ENCODE measurements around the gene FAM227B. TPM values are rescaled to one million over a fixed set of nuclear protein-coding genes. Genes with fewer than 3 reads are reported as not detected.
A peak's percentile ranks its signal among the peaks of the same experiment; 100 is the strongest.
"Not testable (repeated sequence)": the region's sequence is repeated elsewhere in the genome, so short reads cannot be mapped to it uniquely, and the experiment has no call there.

Gene FAM227B
- total RNA-seq, 1 donor from 2014 or later, result 7.6 TPM

DNA sequence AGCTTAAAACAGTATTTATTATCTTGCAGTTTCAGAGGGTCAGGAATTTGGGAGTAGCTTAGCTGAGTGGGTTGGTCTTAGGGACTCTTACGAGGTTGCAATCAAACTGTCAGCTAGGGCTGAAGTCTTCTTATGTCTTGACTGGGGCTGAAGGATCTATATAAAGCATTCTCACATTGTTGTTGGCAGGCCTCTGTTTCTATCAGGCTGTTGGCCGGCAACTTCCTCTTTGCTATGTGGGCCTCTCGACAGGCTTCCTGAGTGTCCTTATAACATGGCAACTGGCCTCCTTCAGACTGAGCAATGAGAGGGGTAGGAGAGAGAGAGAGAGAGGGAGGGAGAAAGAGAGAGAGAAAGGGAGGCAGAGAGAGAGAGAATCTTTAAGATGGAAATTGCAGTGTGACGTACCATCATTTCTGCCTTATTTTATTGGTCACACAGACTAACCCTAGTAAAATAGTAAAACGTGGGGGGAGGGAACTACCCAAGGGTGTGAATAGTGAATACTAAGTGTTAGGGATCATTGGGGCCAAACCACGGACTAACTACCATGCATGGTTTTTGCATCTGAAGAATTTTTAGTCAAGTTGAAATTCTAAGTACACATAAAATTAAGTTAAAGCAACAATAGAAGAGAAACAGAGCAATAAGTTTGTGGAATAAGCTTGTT, 181.5 kb downstream of the FAM227B start:
- DNase-seq (ENCODE audit: low read depth), result peak; percentile 3

DNA sequence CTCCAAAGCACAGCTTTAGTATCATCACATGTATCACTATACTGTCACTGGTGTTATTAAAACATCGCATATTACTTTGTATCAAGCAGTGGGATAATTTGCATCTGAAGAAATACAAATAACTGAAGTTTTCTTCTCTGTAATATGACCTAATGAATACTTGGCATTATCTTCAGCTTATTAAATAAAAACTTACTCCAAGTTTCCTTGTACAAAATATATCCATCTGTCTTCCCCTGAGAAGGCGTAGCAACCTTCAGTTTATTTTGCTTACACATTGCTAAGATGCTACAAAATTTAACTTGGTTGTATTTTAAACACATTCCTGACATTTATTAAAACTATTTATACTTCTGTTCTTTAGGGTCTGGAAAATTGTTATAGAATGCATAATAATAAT, 183.9 kb downstream of the FAM227B start:
- no peak for DNase-seq (ENCODE audit: low read depth)

DNA sequence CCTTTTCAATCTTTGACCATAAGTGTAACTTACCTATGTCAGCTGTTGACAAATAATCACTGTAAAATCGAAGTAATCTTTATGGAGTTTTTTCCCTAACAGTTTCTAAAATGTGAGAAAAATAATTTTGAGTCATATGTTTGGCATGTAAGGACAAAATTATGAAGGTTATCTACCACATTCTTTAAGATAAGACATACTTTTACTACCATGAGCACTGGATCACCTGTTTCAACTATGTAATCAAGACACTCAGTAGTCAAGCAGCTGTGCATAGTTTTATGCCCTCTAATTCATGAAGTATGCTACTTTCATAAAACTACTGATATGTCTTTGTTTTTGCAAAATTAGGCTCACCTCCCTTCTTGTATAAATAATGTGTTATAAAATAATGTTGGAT, 185.4 kb downstream of the FAM227B start:
- DNase-seq (ENCODE audit: low read depth), result no peak

DNA sequence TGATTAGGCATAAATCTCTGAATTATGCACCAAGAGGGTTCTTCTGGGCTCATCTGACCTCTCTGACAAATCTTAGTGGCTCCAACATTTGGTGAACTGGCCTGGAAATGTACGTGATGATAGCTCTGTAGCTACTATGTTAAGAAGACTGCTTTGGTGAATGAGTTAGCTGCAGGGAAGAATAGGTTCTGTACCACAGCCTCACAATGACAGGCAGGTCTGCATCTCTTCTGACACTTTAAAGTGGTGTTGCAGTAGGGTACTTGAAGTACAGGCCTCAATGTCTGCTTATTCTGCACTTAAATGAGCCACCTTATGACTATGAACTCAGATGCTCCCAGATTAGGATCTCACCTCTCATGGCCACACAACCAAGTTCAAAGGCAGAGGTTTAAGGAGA, 190.6 kb downstream of the FAM227B start:
- DNase-seq (ENCODE audit: low read depth), result no peak

DNA sequence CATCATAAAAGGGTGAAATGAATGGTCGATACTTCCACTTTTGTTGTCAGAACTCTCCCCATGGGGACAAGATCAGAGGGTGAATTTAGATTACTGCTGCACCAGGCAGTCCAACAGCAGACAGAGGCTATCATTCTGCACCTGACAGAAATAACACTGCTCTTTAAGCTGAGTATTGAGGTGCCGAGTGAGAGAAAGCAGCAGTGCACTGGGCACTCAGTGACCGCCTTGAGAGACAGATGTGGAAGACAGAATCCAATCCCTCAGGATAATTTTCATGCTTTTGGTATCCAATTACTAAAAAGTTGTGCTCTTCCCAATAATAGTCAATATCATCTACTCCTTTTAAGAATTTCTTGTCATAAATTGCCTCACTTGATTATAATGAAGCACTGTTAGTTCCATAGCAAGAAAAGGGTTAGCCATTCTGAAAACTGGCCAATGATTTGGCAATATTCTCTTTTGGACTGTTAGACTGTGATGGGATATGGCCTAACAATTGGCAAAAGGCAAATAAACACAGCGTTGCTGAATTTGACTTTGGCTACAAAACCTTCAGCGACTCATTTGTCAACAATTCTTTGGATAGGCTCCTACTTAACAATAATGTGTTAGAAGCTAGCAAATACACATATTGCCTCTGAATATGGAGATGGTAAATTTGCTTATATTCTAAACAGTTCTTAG, 192.1 kb downstream of the FAM227B start:
- no peak for DNase-seq (ENCODE audit: low read depth)

DNA sequence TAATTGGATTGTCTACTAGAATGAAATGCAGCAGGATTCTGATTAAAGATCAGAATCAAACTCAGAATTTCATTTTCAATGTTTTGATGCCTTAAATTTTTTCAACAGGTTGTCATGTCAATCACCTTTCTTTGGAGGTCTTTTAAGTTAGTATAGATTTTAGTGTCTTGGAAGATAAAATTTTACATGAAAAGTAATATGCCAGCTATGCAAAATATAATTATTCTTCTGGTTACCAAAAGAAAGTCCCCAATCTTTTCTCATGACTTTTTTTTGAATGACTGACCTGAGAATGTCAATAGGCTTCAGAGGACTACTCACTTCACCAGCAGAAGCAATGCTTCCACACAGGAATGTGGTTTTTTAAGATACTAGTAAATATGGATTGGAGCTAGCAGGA, 193.2 kb downstream of the FAM227B start:
- DNase-seq (ENCODE audit: low read depth), result no peak

DNA sequence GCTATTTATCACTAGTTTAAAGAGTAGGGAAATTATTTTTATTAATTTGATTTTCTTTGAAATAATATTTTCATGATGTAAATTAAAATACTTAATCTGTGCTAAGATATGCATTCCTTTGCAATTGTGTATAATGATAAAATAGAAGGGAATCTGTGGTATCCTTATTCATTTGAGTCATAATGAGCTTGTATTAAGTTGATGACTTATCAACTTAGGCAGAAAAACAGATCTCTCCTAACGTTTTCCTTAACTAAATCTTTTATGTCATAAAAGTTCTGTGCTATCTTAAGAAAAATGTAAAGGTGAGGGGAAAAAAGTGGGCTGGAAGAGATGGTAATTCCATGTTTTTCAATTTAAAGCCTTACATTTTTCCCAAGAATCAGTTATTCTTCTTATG, 195.7 kb downstream of the FAM227B start:
- no peak for DNase-seq (ENCODE audit: low read depth)

DNA sequence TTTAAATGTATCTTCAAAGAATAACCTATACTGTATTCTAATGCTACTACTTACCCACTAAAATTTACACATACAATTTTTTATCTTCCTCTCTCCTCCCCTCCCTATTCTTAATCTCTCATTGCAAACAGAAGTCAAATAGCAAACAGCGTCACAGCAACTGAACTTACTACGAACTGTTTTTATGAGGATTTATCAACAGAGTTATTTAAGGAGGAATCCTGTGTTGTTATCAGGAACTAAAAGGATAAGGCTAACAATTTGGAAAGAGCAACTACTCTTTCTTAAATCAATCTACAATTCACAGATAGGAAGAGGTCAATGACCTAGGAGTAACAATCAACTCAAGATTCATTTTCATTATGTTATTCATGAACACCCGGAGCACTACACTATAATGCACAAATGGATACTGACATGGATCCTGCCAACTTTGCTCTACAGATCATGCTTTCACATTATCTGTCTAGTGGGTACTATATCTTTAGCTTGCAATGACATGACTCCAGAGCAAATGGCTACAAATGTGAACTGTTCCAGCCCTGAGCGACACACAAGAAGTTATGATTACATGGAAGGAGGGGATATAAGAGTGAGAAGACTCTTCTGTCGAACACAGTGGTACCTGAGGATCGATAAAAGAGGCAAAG, 196.6 kb downstream of the FAM227B start:
- DNase-seq (ENCODE audit: low read depth), result no peak

DNA sequence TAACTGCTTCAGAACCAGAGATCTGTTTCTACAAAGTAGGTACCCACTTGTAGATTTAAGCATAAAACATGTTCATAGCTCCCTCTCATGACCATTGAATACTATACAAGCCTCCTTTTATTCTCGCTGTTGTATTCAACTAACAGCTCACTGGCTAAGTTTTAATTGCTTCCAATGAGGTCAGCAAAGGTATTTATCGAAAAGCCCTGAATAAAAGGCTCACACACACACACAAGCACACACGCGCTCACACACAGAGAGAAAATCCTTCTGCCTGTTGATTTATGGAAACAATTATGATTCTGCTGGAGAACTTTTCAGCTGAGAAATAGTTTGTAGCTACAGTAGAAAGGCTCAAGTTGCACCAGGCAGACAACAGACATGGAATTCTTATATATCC, 197.6 kb downstream of the FAM227B start, which contains the start of gene FGF7:
TSS of gene FGF7 (plus strand) at position 222 of the 400 bp plus-strand sequence. CDS start 1,056 bp downstream, outside the sequence.
- peak; percentile 4 for DNase-seq (ENCODE audit: low read depth)

DNA sequence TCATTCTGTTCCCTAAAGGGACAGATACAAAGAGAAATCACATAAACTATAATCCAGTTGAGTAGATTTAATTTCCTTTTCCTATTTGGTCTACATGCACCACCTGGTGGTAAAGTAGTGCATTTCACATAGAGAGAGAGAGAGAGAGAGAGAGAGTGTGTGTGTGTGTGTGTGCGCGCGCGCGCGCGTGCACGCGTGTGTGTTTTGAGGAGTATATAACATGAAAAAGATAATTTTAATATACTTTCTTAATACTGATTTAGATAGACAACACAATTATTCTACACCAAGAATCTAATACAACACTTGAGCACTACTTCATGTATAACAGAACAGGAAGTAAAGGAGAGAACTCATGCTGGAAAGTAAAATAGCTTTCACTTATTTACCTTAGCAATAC, 198.6 kb downstream of the FAM227B start:
- DNase-seq (ENCODE audit: low read depth), result peak; percentile 56

DNA sequence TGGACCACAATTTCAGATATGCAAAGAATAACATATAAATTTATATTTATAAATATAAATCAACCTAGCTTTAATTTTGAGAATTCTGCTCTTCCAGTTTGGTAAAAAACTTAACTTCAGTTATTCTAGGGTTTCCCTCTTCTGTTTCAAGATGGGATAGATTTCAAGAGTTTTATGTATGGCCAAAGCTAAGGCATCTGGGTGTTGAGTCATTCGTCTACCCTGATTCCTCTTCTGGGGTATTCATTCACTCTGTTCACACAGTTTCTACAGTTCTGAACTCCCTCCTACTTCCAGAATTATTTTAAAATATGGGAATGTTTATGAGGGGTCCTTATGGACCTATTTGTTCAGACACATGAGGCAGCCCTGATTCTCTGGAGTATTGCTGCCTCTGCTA, 201.8 kb downstream of the FAM227B start:
- peak; percentile 55 for DNase-seq (ENCODE audit: low read depth)

DNA sequence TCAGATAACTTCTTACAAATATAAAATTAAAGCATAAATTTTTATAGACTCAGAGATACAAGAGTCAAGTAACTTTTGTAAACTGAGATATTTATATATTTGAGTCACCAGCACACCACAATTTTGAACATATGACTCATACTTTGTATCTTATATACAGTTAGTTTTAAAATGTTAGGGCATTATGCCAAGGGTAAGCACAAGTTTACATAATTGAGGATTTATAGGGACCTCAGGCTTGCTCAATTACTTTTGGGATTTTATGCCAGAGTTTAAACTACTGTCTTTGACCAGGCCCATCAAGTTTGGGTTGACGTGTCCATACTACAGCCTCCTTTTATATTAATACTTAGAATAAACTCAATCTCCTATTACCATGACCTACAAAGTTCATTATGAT, 205.0 kb downstream of the FAM227B start:
- peak; percentile 5 for DNase-seq (ENCODE audit: low read depth)

DNA sequence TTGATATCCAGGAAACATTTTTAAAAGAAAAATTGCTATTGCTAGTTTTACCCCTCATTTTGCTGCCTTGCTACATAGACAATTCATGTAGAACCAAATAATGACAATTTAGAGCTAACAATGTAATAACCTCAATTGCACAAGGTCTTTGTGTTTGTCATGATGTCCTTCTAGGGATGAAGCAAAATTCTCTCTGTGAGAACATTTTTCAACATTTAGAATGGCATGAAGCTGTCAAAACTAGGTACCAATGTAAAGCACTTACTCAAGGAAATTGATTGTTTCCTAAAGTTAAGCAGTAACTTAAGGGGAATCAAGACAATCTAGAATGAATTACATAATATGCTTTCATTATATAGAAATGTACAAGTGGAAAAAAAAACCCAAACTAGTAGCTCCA, 205.5 kb downstream of the FAM227B start:
- no peak for DNase-seq (ENCODE audit: low read depth)

DNA sequence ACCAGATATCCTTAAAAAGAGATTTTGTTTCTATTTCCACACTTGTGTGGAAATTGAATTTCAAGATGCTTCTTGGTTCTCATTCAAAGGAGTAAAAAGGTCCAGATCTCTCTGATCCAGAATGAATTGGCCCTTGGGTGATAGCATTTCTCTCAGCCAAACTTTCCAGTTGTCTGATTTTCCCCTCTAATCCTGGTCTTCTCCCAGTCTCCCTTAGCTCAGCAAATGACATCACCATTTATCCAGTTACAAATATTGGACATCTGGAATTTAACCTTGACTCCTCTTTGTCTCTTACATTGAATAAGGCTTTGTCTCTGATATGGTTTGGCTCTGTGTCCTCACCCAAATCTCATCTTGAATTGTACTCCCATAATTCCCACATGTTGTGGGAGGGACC, 207.8 kb downstream of the FAM227B start:
- DNase-seq (ENCODE audit: low read depth), result no peak

DNA sequence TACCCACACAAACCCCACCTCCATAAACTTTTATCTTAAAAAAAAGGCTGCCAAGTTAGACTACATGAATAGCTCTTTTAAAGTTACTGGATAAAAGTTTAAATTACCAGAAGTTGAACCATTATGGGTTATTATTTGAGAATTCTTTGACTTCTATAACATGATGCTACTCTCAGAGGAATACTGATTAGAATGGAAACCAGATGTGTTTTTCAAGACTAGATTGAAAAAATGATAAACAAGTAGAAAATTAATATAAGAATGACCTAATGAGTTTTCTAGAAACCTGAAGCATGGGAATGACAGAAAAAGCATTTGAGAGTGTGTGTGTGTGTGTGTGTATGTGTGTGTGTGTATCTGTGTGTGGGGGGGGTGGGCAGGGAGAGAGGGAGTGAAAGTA, 210.0 kb downstream of the FAM227B start:
- DNase-seq (ENCODE audit: low read depth), result no peak

DNA sequence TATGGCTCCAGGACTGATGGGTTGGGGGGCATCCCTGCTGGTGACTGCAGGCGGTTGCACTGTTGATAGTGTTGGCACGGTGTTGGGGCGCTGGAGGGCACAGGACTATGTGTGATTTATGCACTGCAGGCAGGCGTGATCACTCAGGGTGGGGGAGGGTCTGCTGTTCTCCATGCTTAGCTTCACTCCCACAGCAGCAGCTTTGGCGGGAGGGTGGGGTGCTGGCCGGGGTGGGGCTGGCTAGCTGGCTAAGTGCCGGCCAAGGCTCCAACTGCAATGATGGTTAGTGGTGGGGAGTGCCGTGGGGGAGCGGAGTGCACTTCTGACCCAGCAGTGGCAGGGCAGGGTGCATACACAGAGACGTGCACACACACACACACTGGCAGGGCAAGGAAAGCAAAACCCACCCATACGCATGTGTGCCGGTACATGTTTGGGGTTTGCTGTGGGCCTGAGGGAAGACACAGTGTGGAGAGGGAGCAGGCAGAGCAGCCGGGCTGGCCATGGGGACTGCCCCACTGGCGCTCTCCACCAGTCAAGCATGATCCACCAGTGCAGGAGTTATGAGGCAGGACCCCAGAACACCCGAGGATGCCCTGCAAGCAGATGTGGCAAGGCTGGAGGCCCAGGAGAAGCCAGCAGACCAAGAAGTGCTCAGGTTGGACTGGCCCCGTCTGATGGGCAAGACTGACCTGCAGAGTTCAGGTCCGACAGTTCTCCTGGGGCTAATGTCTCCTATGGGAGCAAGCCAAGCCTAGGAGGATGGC, 214.1 kb downstream of the FAM227B start:
- no peak for DNase-seq (ENCODE audit: low read depth)

DNA sequence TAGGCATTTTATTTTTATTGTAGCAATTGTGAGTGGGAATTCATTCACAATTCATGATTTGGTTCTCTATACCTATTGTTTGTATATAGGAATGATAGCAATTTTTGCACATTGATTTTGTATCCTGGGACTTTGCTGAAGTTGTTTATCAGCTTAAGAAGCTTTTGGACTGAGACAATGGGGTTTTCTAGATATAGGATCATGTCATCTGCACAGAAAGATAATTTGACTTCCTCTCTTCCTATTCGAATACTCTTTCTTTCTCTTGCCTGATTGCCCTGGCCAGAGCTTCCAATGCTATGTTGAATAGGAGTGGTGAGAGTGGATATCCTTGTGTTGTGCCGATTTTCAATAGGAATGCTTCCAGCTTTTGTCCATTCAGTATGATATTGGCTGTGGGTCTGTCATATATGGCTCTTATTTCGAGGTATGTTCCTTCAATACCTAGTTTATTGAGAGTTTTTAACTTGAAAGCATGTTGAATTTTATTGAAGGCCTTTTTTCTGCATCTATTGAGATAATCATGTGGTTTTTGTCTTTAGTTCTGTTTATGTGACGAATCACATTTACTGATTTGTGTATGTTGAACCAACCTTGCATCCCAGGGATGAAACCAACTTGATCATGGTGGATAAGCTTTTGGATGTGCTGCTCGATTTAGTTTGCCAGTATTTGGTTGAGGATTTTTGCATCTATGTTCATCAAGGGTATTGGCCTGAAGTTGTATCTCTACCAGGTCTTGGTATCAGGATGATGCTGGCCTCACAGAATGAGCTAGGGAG, 217.9 kb downstream of the FAM227B start:
- not testable (repeated sequence) for DNase-seq (ENCODE audit: low read depth)

DNA sequence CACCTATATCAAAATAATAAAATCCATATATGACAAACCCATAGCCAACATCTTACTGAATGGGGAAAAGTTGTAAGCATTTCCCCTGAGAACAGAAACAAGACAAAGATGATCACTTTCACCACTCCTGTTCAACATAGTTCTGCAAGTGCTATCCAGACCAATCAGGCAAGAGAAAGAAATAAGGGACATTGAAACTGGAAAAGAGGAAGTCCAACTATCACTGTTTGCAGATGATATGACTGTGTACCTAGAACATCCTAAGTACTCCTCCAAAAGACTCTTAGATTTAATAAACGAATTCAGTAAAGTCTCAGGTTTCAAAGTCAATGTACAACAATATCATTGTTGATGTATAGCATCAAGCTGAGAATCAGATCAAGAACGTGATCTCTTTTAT, 233.1 kb downstream of the FAM227B start:
- no peak for DNase-seq (ENCODE audit: low read depth)

DNA sequence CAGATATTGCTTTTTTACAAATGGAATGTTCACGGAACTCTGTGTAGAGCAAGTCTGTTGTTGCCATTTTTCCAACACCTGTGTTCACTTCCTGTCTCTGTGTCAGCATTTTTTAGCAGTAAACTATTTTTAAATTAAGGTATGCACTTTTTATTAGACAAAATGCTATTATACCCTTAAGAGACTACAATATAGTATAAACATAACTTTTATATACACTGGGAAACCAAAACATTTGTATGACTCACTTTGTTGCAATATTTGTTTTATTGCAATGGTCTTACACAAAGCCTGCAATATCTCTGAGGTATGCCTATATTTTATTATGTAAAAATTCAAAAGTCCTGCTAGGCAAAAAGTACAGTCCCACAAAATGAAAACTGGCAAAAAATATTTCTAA, 237.4 kb downstream of the FAM227B start:
- no peak for DNase-seq (ENCODE audit: low read depth)

DNA sequence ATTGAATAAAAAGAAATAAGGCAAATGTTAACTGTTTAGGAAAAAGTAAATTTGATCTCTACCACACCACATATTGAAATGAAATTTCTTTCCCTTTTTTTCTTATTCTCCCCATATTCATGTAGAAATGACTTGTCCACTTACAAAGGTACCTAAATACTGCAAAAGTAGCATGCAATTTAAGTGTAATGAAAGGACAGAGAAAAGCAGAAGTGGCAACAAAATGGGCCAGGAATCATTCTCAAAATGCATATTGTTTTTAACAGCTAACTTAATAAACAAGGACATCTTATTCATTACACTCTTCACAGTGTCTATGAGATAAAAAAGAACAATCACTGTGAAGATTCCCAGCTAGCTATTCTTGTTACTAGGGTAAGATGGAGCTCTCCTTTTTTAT, 238.2 kb downstream of the FAM227B start:
- DNase-seq (ENCODE audit: low read depth), result no peak

DNA sequence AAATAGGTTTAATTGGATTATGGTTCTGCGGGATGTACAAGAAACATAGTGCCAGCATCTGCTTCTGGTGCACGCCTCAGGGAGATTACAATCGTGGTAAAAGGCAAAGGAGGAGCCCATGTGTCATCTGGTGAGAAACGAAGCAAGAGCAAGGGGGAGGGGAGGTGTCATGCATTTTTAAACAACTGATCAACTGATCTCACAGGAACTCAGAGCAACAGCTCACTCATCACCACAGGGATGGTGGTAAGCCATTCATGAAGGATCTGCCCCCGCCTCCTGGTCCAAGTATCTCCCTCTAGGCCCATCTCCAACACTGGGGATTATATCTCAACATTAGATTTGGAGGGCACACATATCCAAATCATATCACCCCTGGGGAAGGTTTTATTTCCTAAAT, 239.7 kb downstream of the FAM227B start:
- DNase-seq (ENCODE audit: low read depth), result no peak

DNA sequence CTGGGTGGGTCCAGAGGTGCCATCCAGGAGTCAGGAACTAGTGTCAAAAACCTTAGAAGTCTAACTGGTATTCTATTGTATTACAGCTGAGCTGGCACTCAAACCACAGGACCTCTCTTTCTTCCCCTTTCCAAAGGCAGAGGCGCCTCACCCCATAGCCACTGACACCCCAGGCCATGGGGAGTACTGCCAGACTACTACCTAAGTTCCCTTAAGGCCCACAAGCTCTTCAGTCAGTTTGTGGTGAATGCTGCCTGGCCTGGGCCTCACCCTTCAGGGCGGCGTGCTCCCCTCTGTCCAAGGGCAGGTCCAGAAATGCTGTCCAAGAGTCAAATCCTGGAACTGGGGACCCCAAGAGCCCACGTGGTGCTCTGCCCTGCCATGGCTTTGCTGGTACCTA, 240.6 kb downstream of the FAM227B start:
- DNase-seq (ENCODE audit: low read depth), result no peak

Data from renal cortical epithelial cell (primary cell).